Activated naive CD8-positive, alpha-beta T cell treated with anti-CD3 and anti-CD28 coated beads, Interleukin-2, amount 10 ng/mL, durations not matched to agents 7 days and 5 days (primary cell): ENCODE results near the gene NRL. TPM values are rescaled to one million over a fixed set of nuclear protein-coding genes. Genes with fewer than 3 reads are reported as not detected.

Source experiments
- ATAC-seq: fragments of 150-1000 bp; cut with Tn5 transposase; one replicate; pipeline ENCODE4 v1.10.0; 2021; ENCODE audit warnings: low read depth, moderate library complexity
- POLR2A ChIA-PET: fragments of 350-600 bp; sonication (Branson Sonifier 250); formaldehyde crosslinking; loops from one replicate; lab custom pipeline; 2021; ENCODE audit warnings: antibody characterized with exemption; lab: Charles Lee
- DNase-seq: peaks from one replicate; pipeline ENCODE4 v3.0.0; 2021
- H3K27ac Mint-ChIP-seq: one replicate; pipeline ENCODE4 v1.8.0; 2022; ENCODE audit warnings: mild to moderate bottlenecking, mixed read lengths
- H3K27me3 Mint-ChIP-seq: one replicate; pipeline ENCODE4 v1.8.0; 2022; ENCODE audit warnings: mild to moderate bottlenecking, moderate library complexity, mixed read lengths
- H3K36me3 Mint-ChIP-seq: one replicate; pipeline ENCODE4 v1.8.0; 2021; ENCODE audit warnings: mild to moderate bottlenecking, mixed read lengths
- H3K4me1 Mint-ChIP-seq: one replicate; pipeline ENCODE4 v1.8.0; 2021; ENCODE audit warnings: mixed read lengths
- H3K4me3 Mint-ChIP-seq: one replicate; pipeline ENCODE4 v1.8.0; 2022; ENCODE audit warnings: mild to moderate bottlenecking, moderate library complexity, mixed read lengths
- H3K9me3 Mint-ChIP-seq: one replicate; pipeline ENCODE4 v1.8.0; 2021; ENCODE audit warnings: mixed read lengths
- total RNA-seq, 2 experiments: library from RNA; stranded (reverse); gene quantifications; one replicate each; pipeline ENCODE4 v1.2.3, GENCODE V29; 2021

NRL gene
- total RNA-seq, 2 experiments from 2014 or later: 3.3 to 3.4 TPM

GRCh38 chr14:24092505-24093206, 22.1 kb downstream of the NRL start:
- Mint-ChIP-seq H3K4me1 (peaks cover 29% of the 10 kb centered on the region), H3K36me3 (peaks cover 20% of the 10 kb centered on the region), H3K27me3 (no peaks in the 10 kb centered on the region), H3K9me3 (no peaks in the 10 kb centered on the region), H3K27ac (peak overlapping the region; percentile 97), H3K4me3 (peak overlapping the region; percentile 95)
- DNase-seq (no peak), ATAC-seq (no peak)
- POLR2A ChIA-PET: interaction anchor here (1.4 to 7.5 kb wide), 10 partner anchors 10 to 149 kb away, joined by 3 to 116 read pairs (median 10); partner anchors contain the start of genes CARMIL3, DCAF11, EMC9 and IRF9

GRCh38 chr14:24092110-24092504, 22.6 kb downstream of the NRL start:
- Mint-ChIP-seq H3K36me3 (peaks cover 20% of the 10 kb centered on the region), H3K27ac (peak overlapping the region; percentile 97), H3K9me3 (no peaks in the 10 kb centered on the region), H3K4me1 (peaks cover 30% of the 10 kb centered on the region), H3K27me3 (no peaks in the 10 kb centered on the region), H3K4me3 (no peak overlapping the region)
- no peak for DNase-seq
- POLR2A ChIA-PET: interaction anchor here (1.5 to 7.5 kb wide), 9 partner anchors 11 to 70 kb away, joined by 4 to 116 read pairs (median 13); partner anchors contain the start of genes DCAF11, EMC9, IRF9 and NRL
- ATAC-seq: no peak

GRCh38 chr14:24089890-24090289, 24.9 kb downstream of the NRL start:
- DNase-seq (no peak), ATAC-seq (no peak)
- Mint-ChIP-seq H3K27me3 (no peaks in the 10 kb centered on the region), H3K4me3 (no peak overlapping the region), H3K36me3 (peaks cover 5% of the 10 kb centered on the region), H3K27ac (no peak overlapping the region), H3K9me3 (no peaks in the 10 kb centered on the region), H3K4me1 (peaks cover 22% of the 10 kb centered on the region)
- POLR2A ChIA-PET: interaction anchor here (0.9 to 7.5 kb wide), 6 partner anchors 9 to 101 kb away, joined by 3 to 116 read pairs (median 6); partner anchors contain the start of genes DHRS4L2 and IRF9

- ATAC-seq (no peak), DNase-seq (no peak)
- no peaks in the 10 kb centered on the region for H3K9me3 Mint-ChIP-seq
- H3K4me1 Mint-ChIP-seq: peaks cover 14% of the 10 kb centered on the region
- POLR2A ChIA-PET: interaction anchor here (1.2 kb wide), 1 partner anchor 26 kb away, joined by 4 read pairs; the partner anchor contains the start of genes DCAF11 and NRL
- H3K27me3 Mint-ChIP-seq: no peaks in the 10 kb centered on the region
- no peak overlapping the region for H3K27ac Mint-ChIP-seq
- H3K36me3 Mint-ChIP-seq: peaks cover 2% of the 10 kb centered on the region
- H3K4me3 Mint-ChIP-seq: no peak overlapping the region
Measured at GRCh38 chr14:24088095-24088494, 26.7 kb downstream of the NRL start.

- peak overlapping the region; percentile 37 for H3K27ac Mint-ChIP-seq
- H3K4me3 Mint-ChIP-seq: no peak overlapping the region
- ATAC-seq: no peak
- no peaks in the 10 kb centered on the region for H3K27me3 Mint-ChIP-seq
- POLR2A ChIA-PET: interaction anchor here (2.3 kb wide), 1 partner anchor 27 kb away, joined by 6 read pairs; the partner anchor contains the start of gene DCAF11
- H3K4me1 Mint-ChIP-seq: peaks cover 10% of the 10 kb centered on the region
- H3K9me3 Mint-ChIP-seq: no peaks in the 10 kb centered on the region
- H3K36me3 Mint-ChIP-seq: no peaks in the 10 kb centered on the region
- no peak for DNase-seq
Measured at GRCh38 chr14:24087004-24087403, 27.7 kb downstream of the NRL start.

GRCh38 chr14:24086193-24086955, 28.4 kb downstream of the NRL start:
- H3K9me3 Mint-ChIP-seq: no peaks in the 10 kb centered on the region
- ATAC-seq: no peak
- POLR2A ChIA-PET: interaction anchor here (2.3 kb wide), 1 partner anchor 28 kb away, joined by 6 read pairs; the partner anchor contains the start of gene DCAF11
- no peaks in the 10 kb centered on the region for H3K36me3 Mint-ChIP-seq
- no peaks in the 10 kb centered on the region for H3K27me3 Mint-ChIP-seq
- H3K27ac Mint-ChIP-seq: peak overlapping the region; percentile 37
- DNase-seq: no peak
- H3K4me3 Mint-ChIP-seq: no peak overlapping the region
- H3K4me1 Mint-ChIP-seq: peaks cover 13% of the 10 kb centered on the region

- H3K27ac Mint-ChIP-seq: no peak overlapping the region
- no peaks in the 10 kb centered on the region for H3K36me3 Mint-ChIP-seq
- H3K27me3 Mint-ChIP-seq: no peaks in the 10 kb centered on the region
- H3K4me3 Mint-ChIP-seq: no peak overlapping the region
- POLR2A ChIA-PET: interaction anchor here (0.8 to 2.3 kb wide), 2 partner anchors 10 to 29 kb away, joined by 3 to 6 read pairs; partner anchors contain the start of gene DCAF11
- ATAC-seq (no peak), DNase-seq (no peak)
- peaks cover 18% of the 10 kb centered on the region for H3K4me1 Mint-ChIP-seq
- no peaks in the 10 kb centered on the region for H3K9me3 Mint-ChIP-seq
Measured at GRCh38 chr14:24085215-24085614, 29.5 kb downstream of the NRL start.

- no peak overlapping the region for H3K4me3 Mint-ChIP-seq
- ATAC-seq (no peak), DNase-seq (no peak)
- POLR2A ChIA-PET: interaction anchor here (0.8 to 2.3 kb wide), 2 partner anchors 11 to 30 kb away, joined by 3 to 6 read pairs; partner anchors contain the start of gene DCAF11
- peaks cover 21% of the 10 kb centered on the region for H3K4me1 Mint-ChIP-seq
- H3K27me3 Mint-ChIP-seq: no peaks in the 10 kb centered on the region
- no peaks in the 10 kb centered on the region for H3K9me3 Mint-ChIP-seq
- H3K27ac Mint-ChIP-seq: no peak overlapping the region
- no peaks in the 10 kb centered on the region for H3K36me3 Mint-ChIP-seq
Measured at GRCh38 chr14:24084440-24084839, 30.3 kb downstream of the NRL start.

- Mint-ChIP-seq H3K36me3 (no peaks in the 10 kb centered on the region), H3K9me3 (no peaks in the 10 kb centered on the region), H3K27me3 (no peaks in the 10 kb centered on the region), H3K27ac (no peak overlapping the region), H3K4me1 (peaks cover 21% of the 10 kb centered on the region), H3K4me3 (no peak overlapping the region)
- POLR2A ChIA-PET: interaction anchor here (1.2 to 3.8 kb wide), 2 partner anchors 31 kb away, joined by 3 to 27 read pairs; partner anchors contain the start of genes CARMIL3, DCAF11 and NRL
- ATAC-seq (no peak), DNase-seq (no peak)
Measured at GRCh38 chr14:24083462-24083861, 31.3 kb downstream of the NRL start.

- POLR2A ChIA-PET: interaction anchor here (0.5 to 4.9 kb wide), 9 partner anchors 8 to 79 kb away, joined by 3 to 71 read pairs (median 12); partner anchors contain the start of genes CARMIL3, DCAF11, IRF9 and NRL
- peak overlapping the region; percentile 87 for H3K27ac Mint-ChIP-seq
- ATAC-seq: no peak
Measured at GRCh38 chr14:24082411-24083080, 32.2 kb downstream of the NRL start.

GRCh38 chr14:24081739-24082211, 33.0 kb downstream of the NRL start:
- ATAC-seq (no peak), DNase-seq (no peak)
- Mint-ChIP-seq H3K9me3 (no peaks in the 10 kb centered on the region), H3K4me3 (peak overlapping the region; percentile 77), H3K27me3 (no peaks in the 10 kb centered on the region), H3K4me1 (peaks cover 18% of the 10 kb centered on the region), H3K27ac (peak overlapping the region; percentile 87), H3K36me3 (no peaks in the 10 kb centered on the region)
- POLR2A ChIA-PET: interaction anchor here (0.6 to 4.9 kb wide), 16 partner anchors 9 to 455 kb away, joined by 3 to 71 read pairs (median 10); partner anchors contain the start of genes CARMIL3, CPNE6, DCAF11 and DHRS4L2

More at GRCh38 chr14:24082411-24083080, 32.2 kb downstream of the NRL start:
- DNase-seq: no peak
- Mint-ChIP-seq H3K36me3 (no peaks in the 10 kb centered on the region), H3K9me3 (no peaks in the 10 kb centered on the region), H3K27me3 (no peaks in the 10 kb centered on the region), H3K4me1 (peaks cover 21% of the 10 kb centered on the region), H3K4me3 (peak overlapping the region; percentile 77)
